ENCODE results near the gene GDF7. TPM values are rescaled to one million over a fixed set of nuclear protein-coding genes. Genes with fewer than 3 reads are reported as not detected.

GDF7 gene
- total and polyA plus RNA-seq, 2 donors (not counting 3 experiments of a cell fraction or from before 2014, with no cell fraction given), result 3.7 to 3.9 TPM

- no TSS peak for BruUV-seq (replicated peaks)
- DNase-seq (ENCODE audit: low read depth, low spot score), result no peak
- dilution Hi-C loops (cut with MboI; ENCODE audit: extremely low pct_ligation_motif_present, low sequenced_read_pairs) (no loop called here), intact Hi-C loops (cut with micrococcal nuclease) (no loop called here)
- no peak overlapping the region for H3K4me2 ChIP-seq (ENCODE audit: insufficient read depth, low read length)
- no peak for FAIRE-seq
- CTCF ChIA-PET, result interaction anchor here (1.0 kb wide), 1 partner anchor 14 kb away, joined by 3 read pairs; no protein-coding TSS in a partner anchor
- no peaks in the 10 kb centered on the region for H3K79me2 ChIP-seq (ENCODE audit: control insufficient read depth, insufficient read depth, low read length)
- TF ChIP-seq FOS (IDR thresholded peaks at IDR 0.05; ENCODE audit: borderline replicate concordance, insufficient read depth, low read length), result no peak
- TF ChIP-seq GATA2 (IDR thresholded peaks at IDR 0.05; ENCODE audit: insufficient read depth, insufficient read length, low read depth, low read length), result no peak
- no peak for TF ChIP-seq POLR2AphosphoS5 (IDR thresholded peaks at IDR 0.05; ENCODE audit: insufficient read depth, low read depth, low read length)
- no peak for TF ChIP-seq CTCF (IDR thresholded peaks at IDR 0.05; ENCODE audit: extremely low read depth in 1 of 2, insufficient read depth in 1 of 2, low read depth in 1 of 2, low read length in 2 of 2)
- no peak for TF ChIP-seq POLR2A (IDR thresholded peaks at IDR 0.05; ENCODE audit: low read depth, low read length)
- TF ChIP-seq JUN (IDR thresholded peaks at IDR 0.05; ENCODE audit: borderline replicate concordance, insufficient read depth, insufficient read length, low read depth), result no peak
- no peak for TF ChIP-seq MAX (IDR thresholded peaks at IDR 0.05; ENCODE audit: insufficient read depth, insufficient read length)
- TF ChIP-seq EZH2 (IDR thresholded peaks at IDR 0.05; ENCODE audit: borderline replicate concordance, low read depth, low read length, severe bottlenecking), result no peak
- H2AFZ ChIP-seq (ENCODE audit: low read depth, low read length), result no peak overlapping the region
- no peaks in the 10 kb centered on the region for H4K20me1 ChIP-seq (replicated peaks; ENCODE audit: control insufficient read depth, extremely low read depth, insufficient read depth, low read length)
- no peak overlapping the region for H3K9ac ChIP-seq (replicated peaks; ENCODE audit: extremely low read depth, insufficient read depth, low read length)
- H3K9me3 ChIP-seq (replicated peaks; ENCODE audit: control insufficient read depth, insufficient read depth, low read length), result no peaks in the 10 kb centered on the region
- H3K4me1 ChIP-seq (ENCODE audit: control insufficient read depth, extremely low read depth, insufficient read depth, low read length), result no peaks in the 10 kb centered on the region
- H3K27me3 ChIP-seq (ENCODE audit: control insufficient read depth in 2 of 2, insufficient read depth in 2 of 2, low read length in 2 of 2), result no peaks in the 10 kb centered on the region
- POLR2A ChIA-PET, result interaction anchor here (0.8 kb wide), 2 partner anchors 23 to 175 kb away, joined by 3 read pairs; no protein-coding TSS in a partner anchor
- no peaks in the 10 kb centered on the region for H3K9me1 ChIP-seq (replicated peaks; ENCODE audit: control insufficient read depth, extremely low read depth, insufficient read depth, low read length)
- H3K4me3 ChIP-seq (replicated peaks in 1 of 3; ENCODE audit: insufficient read depth in 1 of 3, low read depth in 1 of 3, low read length in 3 of 3), result no peak overlapping the region
- H3K36me3 ChIP-seq (ENCODE audit: control insufficient read depth in 2 of 2, extremely low read depth in 1 of 2, insufficient read depth in 2 of 2, low read length in 2 of 2), result peaks cover 0 to 22% of the 10 kb centered on the region in 2 experiments
- no peak overlapping the region for H3K27ac ChIP-seq (ENCODE audit: insufficient read depth, low read depth, low read length)
Measured at GRCh38 chr2:20625491-20626391, 41.2 kb upstream of the GDF7 start.
